T-helper 17 cell (primary cell): ENCODE measurements around the gene DLG2. TPM values are rescaled to one million over a fixed set of nuclear protein-coding genes. Genes with fewer than 3 reads are reported as not detected.

Experiments
- ATAC-seq: fragments of 150-1000 bp; cut with Tn5 transposase; 2 replicates; pipeline ENCODE4 v1.10.0; 2021; ENCODE audit warnings: mild to moderate bottlenecking, moderate library complexity
- DNase-seq, 3 donors: peaks; one replicate each; pipeline versions ENCODE4 v3.0.0 to v3.0.0-alpha.2; 2020 to 2021
- H3K9me3 ChIP-seq: one replicate; pipeline ENCODE4 v1.7.0; 2013; ENCODE audit warnings: low read length, mild to moderate bottlenecking; ENCODE audit not compliant: control insufficient read depth, poor library complexity, severe bottlenecking
- H3K27ac Mint-ChIP-seq: one replicate; pipeline ENCODE4 v1.8.0; 2022; ENCODE audit warnings: mild to moderate bottlenecking, moderate library complexity, mixed read lengths
- H3K27me3 Mint-ChIP-seq: one replicate; pipeline ENCODE4 v1.8.0; 2022; ENCODE audit warnings: mixed read lengths
- H3K36me3 Mint-ChIP-seq: one replicate; pipeline ENCODE4 v1.8.0; 2022; ENCODE audit warnings: low read depth, mixed read lengths
- H3K4me1 Mint-ChIP-seq: one replicate; pipeline ENCODE4 v1.8.0; 2022; ENCODE audit warnings: mild to moderate bottlenecking, mixed read lengths
- H3K4me3 Mint-ChIP-seq: one replicate; pipeline ENCODE4 v1.8.0; 2022; ENCODE audit warnings: mild to moderate bottlenecking, moderate library complexity, mixed read lengths
- total RNA-seq, 4 donors: library from RNA in 2 of 4; stranded (reverse) in 2 of 4; gene quantifications; one replicate each; pipeline ENCODE4 v1.2.3 and lab custom pipeline; 2022 to 2026

DLG2 gene
- total RNA-seq, 2 donors from 2014 or later, result 1.0 to 2.2 TPM

- no peak overlapping the region for H3K4me3 Mint-ChIP-seq
- no peaks in the 10 kb centered on the region for H3K9me3 ChIP-seq
- H3K27ac Mint-ChIP-seq, result no peak overlapping the region
- no peak for DNase-seq
- no peaks in the 10 kb centered on the region for H3K27me3 Mint-ChIP-seq
- no peaks in the 10 kb centered on the region for H3K4me1 Mint-ChIP-seq
- no peaks in the 10 kb centered on the region for H3K36me3 Mint-ChIP-seq
- ATAC-seq, result no peak
Measured at GRCh38 chr11:84430661-84431060, 1196.5 kb downstream of the DLG2 start.

- H3K36me3 Mint-ChIP-seq, result no peaks in the 10 kb centered on the region
- no peaks in the 10 kb centered on the region for H3K27me3 Mint-ChIP-seq
- H3K4me3 Mint-ChIP-seq, result no peak overlapping the region
- ATAC-seq (no peak), DNase-seq (no peak)
- no peaks in the 10 kb centered on the region for H3K9me3 ChIP-seq
- H3K4me1 Mint-ChIP-seq, result no peaks in the 10 kb centered on the region
- H3K27ac Mint-ChIP-seq, result no peak overlapping the region
Measured at GRCh38 chr11:84425673-84426072, 1201.5 kb downstream of the DLG2 start.

- no peak overlapping the region for H3K27ac Mint-ChIP-seq
- H3K4me1 Mint-ChIP-seq, result no peaks in the 10 kb centered on the region
- no peaks in the 10 kb centered on the region for H3K27me3 Mint-ChIP-seq
- DNase-seq (no peak), ATAC-seq (no peak)
- no peaks in the 10 kb centered on the region for H3K36me3 Mint-ChIP-seq
- H3K9me3 ChIP-seq, result no peaks in the 10 kb centered on the region
- H3K4me3 Mint-ChIP-seq, result no peak overlapping the region
Measured at GRCh38 chr11:84420271-84420670, 1206.9 kb downstream of the DLG2 start.

- H3K9me3 ChIP-seq, result no peaks in the 10 kb centered on the region
- no peaks in the 10 kb centered on the region for H3K27me3 Mint-ChIP-seq
- no peak overlapping the region for H3K27ac Mint-ChIP-seq
- H3K4me1 Mint-ChIP-seq, result no peaks in the 10 kb centered on the region
- no peaks in the 10 kb centered on the region for H3K36me3 Mint-ChIP-seq
- H3K4me3 Mint-ChIP-seq, result no peak overlapping the region
- no peak for DNase-seq
- no peak for ATAC-seq
Measured at GRCh38 chr11:84419616-84420015, 1207.5 kb downstream of the DLG2 start.

- no peaks in the 10 kb centered on the region for H3K9me3 ChIP-seq
- no peak overlapping the region for H3K4me3 Mint-ChIP-seq
- H3K27me3 Mint-ChIP-seq, result no peaks in the 10 kb centered on the region
- ATAC-seq, result no peak
- no peaks in the 10 kb centered on the region for H3K36me3 Mint-ChIP-seq
- no peaks in the 10 kb centered on the region for H3K4me1 Mint-ChIP-seq
- DNase-seq, result no peak
- no peak overlapping the region for H3K27ac Mint-ChIP-seq
Measured at GRCh38 chr11:84414920-84415319, 1212.2 kb downstream of the DLG2 start.

GRCh38 chr11:84413549-84413948 is 1213.6 kb downstream of the DLG2 start:
- H3K27me3 Mint-ChIP-seq, result no peaks in the 10 kb centered on the region
- H3K9me3 ChIP-seq, result no peaks in the 10 kb centered on the region
- H3K27ac Mint-ChIP-seq, result no peak overlapping the region
- ATAC-seq, result no peak
- no peak overlapping the region for H3K4me3 Mint-ChIP-seq
- H3K4me1 Mint-ChIP-seq, result no peaks in the 10 kb centered on the region
- DNase-seq, result no peak
- H3K36me3 Mint-ChIP-seq, result no peaks in the 10 kb centered on the region

GRCh38 chr11:84412862-84413261 is 1214.3 kb downstream of the DLG2 start:
- DNase-seq (no peak), ATAC-seq (no peak)
- Mint-ChIP-seq H3K4me3 (no peak overlapping the region), H3K36me3 (no peaks in the 10 kb centered on the region), H3K4me1 (no peaks in the 10 kb centered on the region), H3K27ac (no peak overlapping the region), H3K27me3 (no peaks in the 10 kb centered on the region)
- no peaks in the 10 kb centered on the region for H3K9me3 ChIP-seq

- no peaks in the 10 kb centered on the region for H3K9me3 ChIP-seq
- ATAC-seq (no peak), DNase-seq (no peak)
- no peaks in the 10 kb centered on the region for H3K36me3 Mint-ChIP-seq
- no peaks in the 10 kb centered on the region for H3K27me3 Mint-ChIP-seq
- H3K4me3 Mint-ChIP-seq, result no peak overlapping the region
- no peak overlapping the region for H3K27ac Mint-ChIP-seq
- no peaks in the 10 kb centered on the region for H3K4me1 Mint-ChIP-seq
Measured at GRCh38 chr11:84408946-84409411, 1218.2 kb downstream of the DLG2 start.

- no peak for ATAC-seq
- no peaks in the 10 kb centered on the region for H3K36me3 Mint-ChIP-seq
- DNase-seq, result no peak
- no peak overlapping the region for H3K4me3 Mint-ChIP-seq
- no peak overlapping the region for H3K27ac Mint-ChIP-seq
- no peaks in the 10 kb centered on the region for H3K27me3 Mint-ChIP-seq
- no peaks in the 10 kb centered on the region for H3K9me3 ChIP-seq
- no peaks in the 10 kb centered on the region for H3K4me1 Mint-ChIP-seq
Measured at GRCh38 chr11:84407091-84407490, 1220.1 kb downstream of the DLG2 start.

- H3K4me1 Mint-ChIP-seq, result no peaks in the 10 kb centered on the region
- DNase-seq (no peak), ATAC-seq (no peak)
- peaks cover 2% of the 10 kb centered on the region for H3K36me3 Mint-ChIP-seq
- H3K9me3 ChIP-seq, result no peaks in the 10 kb centered on the region
- H3K27ac Mint-ChIP-seq, result no peak overlapping the region
- no peaks in the 10 kb centered on the region for H3K27me3 Mint-ChIP-seq
- H3K4me3 Mint-ChIP-seq, result no peak overlapping the region
Measured at GRCh38 chr11:84398017-84398626, 1229.0 kb downstream of the DLG2 start.

GRCh38 chr11:84396521-84396920 is 1230.6 kb downstream of the DLG2 start:
- ATAC-seq (no peak), DNase-seq (no peak)
- Mint-ChIP-seq H3K27ac (no peak overlapping the region), H3K4me1 (no peaks in the 10 kb centered on the region), H3K27me3 (no peaks in the 10 kb centered on the region), H3K4me3 (no peak overlapping the region), H3K36me3 (peaks cover 2% of the 10 kb centered on the region)
- H3K9me3 ChIP-seq, result no peaks in the 10 kb centered on the region

- Mint-ChIP-seq H3K27ac (no peak overlapping the region), H3K27me3 (no peaks in the 10 kb centered on the region), H3K4me1 (no peaks in the 10 kb centered on the region), H3K36me3 (peaks cover 2% of the 10 kb centered on the region), H3K4me3 (no peak overlapping the region)
- DNase-seq (no peak), ATAC-seq (no peak)
- no peaks in the 10 kb centered on the region for H3K9me3 ChIP-seq
Measured at GRCh38 chr11:84390441-84391078, 1236.6 kb downstream of the DLG2 start.

GRCh38 chr11:84389696-84390095 is 1237.4 kb downstream of the DLG2 start:
- no peak overlapping the region for H3K27ac Mint-ChIP-seq
- no peaks in the 10 kb centered on the region for H3K4me1 Mint-ChIP-seq
- ATAC-seq (no peak), DNase-seq (no peak)
- no peaks in the 10 kb centered on the region for H3K36me3 Mint-ChIP-seq
- H3K4me3 Mint-ChIP-seq, result no peak overlapping the region
- H3K9me3 ChIP-seq, result no peaks in the 10 kb centered on the region
- no peaks in the 10 kb centered on the region for H3K27me3 Mint-ChIP-seq

GRCh38 chr11:84384731-84385130 is 1242.4 kb downstream of the DLG2 start:
- H3K4me1 Mint-ChIP-seq, result no peaks in the 10 kb centered on the region

More at GRCh38 chr11:84384731-84385130, 1242.4 kb downstream of the DLG2 start:
- no peak overlapping the region for H3K27ac Mint-ChIP-seq
- H3K36me3 Mint-ChIP-seq, result no peaks in the 10 kb centered on the region
- no peaks in the 10 kb centered on the region for H3K27me3 Mint-ChIP-seq
- no peak for DNase-seq
- ATAC-seq, result no peak
- H3K9me3 ChIP-seq, result no peaks in the 10 kb centered on the region
- no peak overlapping the region for H3K4me3 Mint-ChIP-seq
